H1 (cell line): ENCODE results near the gene EWSR1. TPM values are rescaled to one million over a fixed set of nuclear protein-coding genes. Genes with fewer than 3 reads are reported as not detected.

Source experiments
- NANOG ChIP-seq: IDR thresholded peaks from 2 replicates; pipeline ENCODE4 v1.6.1; 2011; ENCODE audit warnings: low read length, low read depth, mild to moderate bottlenecking, inconsistent platforms; ENCODE audit not compliant: insufficient read depth, poor library complexity, severe bottlenecking
- RFX5 ChIP-seq: IDR thresholded peaks from 2 replicates; pipeline ENCODE4 v1.6.1; 2011; ENCODE audit warnings: low read depth, low read length, improper control_type of control experiment, borderline replicate concordance
- TAF7 ChIP-seq: optimal IDR thresholded peaks from 2 replicates; pipeline ENCODE3; 2011; ENCODE audit warnings: low read depth, mild to moderate bottlenecking, inconsistent platforms, low read length, moderate library complexity, borderline replicate concordance
- polyA plus RNA-seq, 7 experiments: library from polyadenylated mRNA; depleted of rRNA in 3 of 7; stranded (reverse) in 5 of 7; unstranded in 2 of 7; fragments of >200 nt in 5 of 7; fragments of 200-250 nt in 2 of 7; gene quantifications; 1 replicate in 5 of 7; 2 replicates in 1 of 7; 4 replicates in 1 of 7; pipeline versions ENCODE4 v1.2.1 to v1.2.3, GENCODE V29; 2011 to 2013; ENCODE audit warnings: missing spikeins in 2 of 7, mixed read lengths in 2 of 7
- total RNA-seq: library from RNA; stranded (reverse); fragmentation: NEBNext Ultra II Directional; extraction: Animal tissue kit (Norgen Biotek cat#: 25700); gene quantifications from 2 replicates; pipeline ENCODE4 v1.2.1, GENCODE V29; 2021

EWSR1 gene
- total and polyA plus RNA-seq, 2 of the 8 experiments (the other 6 are each of a cell fraction or from before 2014, with no cell fraction given): 387 to 930 TPM

DNA sequence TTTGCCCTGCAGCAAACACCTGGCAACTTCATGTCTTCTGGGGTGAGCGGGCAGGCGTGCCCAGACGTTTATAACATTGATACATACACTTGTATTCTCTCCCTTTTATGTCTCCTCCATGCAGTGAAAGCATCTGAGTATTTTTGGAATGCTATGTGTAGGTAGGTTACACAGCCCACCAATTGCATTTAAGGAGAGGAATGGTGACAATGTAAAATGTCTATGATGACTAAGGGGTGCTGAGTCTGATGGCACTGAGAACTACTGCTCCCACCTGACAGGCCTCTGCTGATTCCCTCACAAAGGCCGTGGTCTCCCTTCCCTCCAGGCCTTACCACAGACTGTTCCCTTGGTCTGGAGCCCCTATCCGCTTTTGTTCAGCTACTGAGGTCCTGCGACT, 70.3 kb downstream of the EWSR1 start (continued):
- no peak for TF ChIP-seq TAF7
- TF ChIP-seq RFX5: no peak
- no peak for TF ChIP-seq NANOG
